Right lobe of liver (tissue), 4 donors: ENCODE data around the gene H3-3A.

Experiments used
- CTCF ChIP-seq, 4 donors: fragments of 200-600 bp in 3 of 4; fragments of 450-650 bp in 1 of 4; IDR thresholded peaks; one replicate each; pipeline versions ENCODE4 v1.5.1 to v1.8.0; 2016 to 2022; ENCODE audit warnings: antibody characterized with exemption in 4 of 4, mild to moderate bottlenecking in 2 of 4
- POLR2A ChIP-seq: fragments of 450-650 bp; IDR thresholded peaks from one replicate; pipeline ENCODE4 v1.6.1; 2017; ENCODE audit warnings: antibody characterized with exemption, mild to moderate bottlenecking
- donor health status: DM: no; HTN: no; CAD: no.
- donor health status: DM: no; HTN: no; CAD: no.
- donor health status: DM: no; HTN: yes; CAD: no.

GRCh38 chr1:226120398-226120797 lies 57.9 kb downstream of the H3-3A start:
- no peak for TF ChIP-seq CTCF (IDR thresholded peaks at IDR 0.05)
- TF ChIP-seq POLR2A, result no peak
